ENCODE data around the gene SLC4A11. TPM values are rescaled to one million over a fixed set of nuclear protein-coding genes. Genes with fewer than 3 reads are reported as not detected.

Gene SLC4A11
- total and polyA plus RNA-seq, 7 donors = 0.10 to 1.4 (median 0.44) TPM

DNA sequence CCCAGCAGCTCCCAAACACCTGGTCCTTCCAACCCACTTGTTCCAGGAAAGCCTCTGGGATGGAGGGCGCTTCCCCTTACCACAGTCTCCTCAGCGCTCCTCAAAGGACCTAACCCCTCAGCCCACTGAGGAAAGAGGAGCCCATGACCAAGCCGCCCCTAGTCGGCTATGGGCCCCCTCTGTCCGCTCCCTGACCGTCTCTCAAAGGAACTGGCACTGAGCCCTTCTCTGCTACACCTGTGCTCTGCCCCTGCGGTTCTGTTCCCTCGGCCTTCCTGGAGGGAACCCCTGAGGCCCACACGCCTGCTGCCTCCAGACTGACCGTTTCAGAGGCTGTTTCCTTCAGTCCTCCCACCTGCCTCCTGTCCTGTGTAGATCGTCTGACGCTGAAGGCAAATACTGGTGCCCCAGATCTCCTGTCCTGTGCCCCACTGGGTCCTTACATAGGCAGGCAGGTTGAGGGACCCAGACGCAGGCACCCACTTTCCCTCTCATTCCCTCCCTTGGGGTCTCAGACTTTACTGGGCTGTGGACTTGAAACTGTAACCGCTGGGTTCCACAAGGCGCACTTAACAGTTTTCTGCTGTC lies 1.9 kb upstream of the SLC4A11 start:
- Histone ChIP-seq H3K4me1 (peaks cover 6% of the 10 kb centered on the region), H3K36me3 (ENCODE audit: insufficient read depth in 1 of 2, low read depth in 1 of 2) (no peaks in the 10 kb centered on the region), H3K9me3 (no peaks in the 10 kb centered on the region), H3K27ac (no peak overlapping the region), H3K27me3 (ENCODE audit: insufficient read depth in 3 of 3, low read length in 2 of 3) (peaks cover 0 to 44% (median 28%) of the 10 kb centered on the region in 3 donors), H3K4me3 (no peak overlapping the region)
- intact Hi-C loops (cut with DNase I) = no loop called here
- ATAC-seq (no peak), DNase-seq (no peak)
- TF ChIP-seq, protein P1, sequence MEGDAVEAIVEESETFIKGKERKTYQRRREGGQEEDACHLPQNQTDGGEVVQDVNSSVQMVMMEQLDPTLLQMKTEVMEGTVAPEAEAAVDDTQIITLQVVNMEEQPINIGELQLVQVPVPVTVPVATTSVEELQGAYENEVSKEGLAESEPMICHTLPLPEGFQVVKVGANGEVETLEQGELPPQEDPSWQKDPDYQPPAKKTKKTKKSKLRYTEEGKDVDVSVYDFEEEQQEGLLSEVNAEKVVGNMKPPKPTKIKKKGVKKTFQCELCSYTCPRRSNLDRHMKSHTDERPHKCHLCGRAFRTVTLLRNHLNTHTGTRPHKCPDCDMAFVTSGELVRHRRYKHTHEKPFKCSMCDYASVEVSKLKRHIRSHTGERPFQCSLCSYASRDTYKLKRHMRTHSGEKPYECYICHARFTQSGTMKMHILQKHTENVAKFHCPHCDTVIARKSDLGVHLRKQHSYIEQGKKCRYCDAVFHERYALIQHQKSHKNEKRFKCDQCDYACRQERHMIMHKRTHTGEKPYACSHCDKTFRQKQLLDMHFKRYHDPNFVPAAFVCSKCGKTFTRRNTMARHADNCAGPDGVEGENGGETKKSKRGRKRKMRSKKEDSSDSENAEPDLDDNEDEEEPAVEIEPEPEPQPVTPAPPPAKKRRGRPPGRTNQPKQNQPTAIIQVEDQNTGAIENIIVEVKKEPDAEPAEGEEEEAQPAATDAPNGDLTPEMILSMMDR (IDR thresholded peaks at IDR 0.05) = no peak
- 80 to 87% (median 82%) methylated on average over 15 of the region's 15 CpGs for WGBS, 3 donors

DNA sequence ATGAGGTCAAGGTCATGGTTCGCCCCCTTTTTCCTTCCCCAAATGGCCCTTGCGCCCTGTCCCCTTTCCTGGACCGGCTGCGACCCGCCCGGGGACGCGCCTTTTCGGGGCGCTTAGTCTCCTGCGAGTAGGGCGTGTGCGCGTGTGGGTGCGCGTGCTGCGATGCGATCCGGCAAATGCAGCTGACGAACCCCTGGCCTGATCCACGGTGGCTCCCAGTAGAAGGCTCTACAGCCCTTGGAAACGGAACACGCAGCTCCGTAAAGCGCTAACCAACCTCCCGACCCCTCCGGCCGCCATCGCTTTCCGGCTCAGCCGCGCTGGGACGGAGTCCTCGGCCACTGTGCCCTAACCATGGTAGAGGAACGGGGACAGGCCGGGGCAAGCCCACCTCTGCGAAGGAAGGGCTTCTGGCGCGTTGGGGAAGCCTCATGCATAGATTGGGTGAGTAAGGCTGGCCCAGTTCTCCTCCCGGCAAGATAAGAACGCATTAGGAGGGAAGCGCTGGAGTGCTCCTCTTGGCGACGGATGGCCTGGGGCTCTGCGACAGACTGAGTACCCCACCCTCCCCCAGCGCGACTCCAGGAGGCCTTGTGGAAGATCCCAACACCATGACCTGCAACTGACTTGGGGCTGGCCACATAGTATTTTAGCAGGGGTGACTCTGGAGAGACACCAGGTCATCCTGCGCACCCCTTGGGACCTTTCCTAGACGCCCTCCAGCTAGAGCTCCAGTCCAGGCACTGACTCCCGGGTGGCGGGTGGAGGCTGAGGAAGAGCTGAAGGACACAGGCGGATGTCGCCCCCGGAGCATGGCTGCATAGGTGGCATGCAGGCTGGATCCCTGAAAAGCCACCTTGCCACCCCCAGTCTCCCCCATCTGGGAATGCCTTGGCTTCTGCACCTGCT lies 1.1 kb upstream of the SLC4A11 start:
- Histone ChIP-seq H3K4me1 (peaks cover 6% of the 10 kb centered on the region), H3K27me3 (ENCODE audit: insufficient read depth in 3 of 3, low read length in 2 of 3) (peaks cover 0 to 44% (median 28%) of the 10 kb centered on the region in 3 donors), H3K27ac (no peak overlapping the region), H3K9me3 (no peaks in the 10 kb centered on the region), H3K36me3 (ENCODE audit: insufficient read depth in 1 of 2, low read depth in 1 of 2) (no peaks in the 10 kb centered on the region), H3K4me3 (peak overlapping the region; percentile 84)
- TF ChIP-seq, protein P1 (IDR thresholded peaks at IDR 0.05) = no peak
- DNase-seq (no peak), ATAC-seq (peak in 1 of 4 donors; percentile 8)
- 17 to 20% (median 18%) methylated on average over 53 to 54 of the region's 54 CpGs for WGBS, 3 donors
- intact Hi-C loops (cut with DNase I) = no loop called here

DNA sequence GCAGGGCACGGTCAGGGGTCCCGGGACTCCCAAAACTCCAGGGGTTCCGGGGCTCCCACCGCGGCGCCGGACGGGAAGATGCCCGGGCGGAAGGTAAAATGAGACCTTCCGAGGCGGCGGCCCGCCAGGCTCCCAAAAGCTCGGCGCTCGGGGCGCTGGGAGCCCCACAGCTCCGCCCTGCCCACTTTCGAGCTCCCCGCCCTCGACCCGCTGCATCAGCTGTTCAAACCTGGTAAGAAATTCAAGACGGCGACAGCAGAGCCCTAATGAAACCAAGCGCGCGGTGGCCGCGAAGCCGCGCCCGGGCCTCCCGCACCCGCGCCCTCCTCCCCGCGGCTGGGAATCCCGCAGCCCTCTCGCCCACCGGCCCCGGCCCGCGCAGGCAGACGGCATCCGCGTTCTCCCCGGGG lies 369 bp downstream of the SLC4A11 start:
- intact Hi-C loops (cut with DNase I) = no loop called here
- DNase-seq = no peak
- H3K9me3 ChIP-seq = no peaks in the 10 kb centered on the region
- H3K4me1 ChIP-seq = peaks cover 6% of the 10 kb centered on the region
- no peaks in the 10 kb centered on the region for H3K36me3 ChIP-seq (ENCODE audit: insufficient read depth in 1 of 2, low read depth in 1 of 2)
- ATAC-seq = peak in 2 of 4 donors; percentile 25 to 36
- H3K27me3 ChIP-seq (ENCODE audit: insufficient read depth in 3 of 3, low read length in 2 of 3) = peaks cover 0 to 44% (median 28%) of the 10 kb centered on the region in 3 donors
- TF ChIP-seq, protein P1 (IDR thresholded peaks at IDR 0.05) = no peak
- no peak overlapping the region for H3K27ac ChIP-seq
- H3K4me3 ChIP-seq = peak overlapping the region; percentile 84
- WGBS, 3 donors = 0 to 1% (median 1%) methylated on average over 25 to 48 of the region's 48 CpGs

DNA sequence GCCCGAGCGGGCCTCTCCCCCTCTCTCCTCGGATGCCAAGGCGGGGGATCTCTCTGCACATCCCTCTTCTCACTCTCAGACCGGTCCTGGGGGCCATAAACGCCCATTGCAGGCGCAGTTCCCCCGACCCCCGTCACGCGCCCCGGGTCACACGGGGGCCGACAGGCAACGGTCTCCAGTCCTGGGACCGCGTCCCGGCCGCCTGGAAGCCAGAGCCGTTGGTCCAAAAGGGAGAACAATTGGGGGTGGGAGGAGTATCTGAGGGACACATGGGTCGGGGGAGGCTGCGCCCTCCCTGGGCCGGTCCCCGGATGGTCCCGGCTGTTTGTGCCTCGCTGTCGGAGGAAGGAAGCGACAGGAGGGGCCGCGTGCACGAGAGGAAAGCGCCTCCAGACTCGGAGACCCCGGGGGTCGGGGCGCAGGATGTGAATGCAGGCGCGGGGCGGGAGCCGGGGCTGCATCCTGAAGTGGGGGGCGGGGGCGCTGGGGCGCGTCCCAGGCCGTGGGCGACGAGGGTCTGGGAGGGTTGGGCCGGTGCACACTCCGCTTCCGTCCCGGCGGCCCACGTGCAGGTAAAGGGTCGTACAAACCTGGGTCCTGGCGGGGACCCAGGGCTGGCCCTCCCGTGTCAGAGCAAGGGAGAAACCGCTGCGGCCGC lies 903 bp downstream of the SLC4A11 start:
- ATAC-seq (peak in 1 of 4 donors; percentile 8), DNase-seq (no peak)
- no peaks in the 10 kb centered on the region for H3K9me3 ChIP-seq
- no peaks in the 10 kb centered on the region for H3K36me3 ChIP-seq (ENCODE audit: insufficient read depth in 1 of 2, low read depth in 1 of 2)
- 6 to 7% (median 7%) methylated on average over 33 to 59 of the region's 59 CpGs for WGBS, 3 donors
- peak overlapping the region; percentile 84 for H3K4me3 ChIP-seq
- H3K4me1 ChIP-seq = peaks cover 6% of the 10 kb centered on the region
- intact Hi-C loops (cut with DNase I) = no loop called here
- H3K27ac ChIP-seq = no peak overlapping the region
- TF ChIP-seq, protein P1 (IDR thresholded peaks at IDR 0.05) = no peak
- peaks cover 0 to 44% (median 28%) of the 10 kb centered on the region in 3 donors for H3K27me3 ChIP-seq (ENCODE audit: insufficient read depth in 3 of 3, low read length in 2 of 3)

Data from psoas muscle (tissue), 8 donors.